DOHH2 (cell line): Measurements from ENCODE around the gene ESYT2.

Experiments
- H3F3A ChIP-seq: fragments of 200-600 bp; sonication (generic), shearing (Covaris generic); 2 replicates; pipeline ENCODE4 v1.6.0; 2016; ENCODE audit warnings: antibody characterized with exemption, mild to moderate bottlenecking; ENCODE audit not compliant: control insufficient read depth, insufficient read depth
- H3K27ac ChIP-seq: fragments of 200-600 bp; sonication (generic); 2 replicates; pipeline ENCODE4 v1.5.1; 2014; ENCODE audit warnings: low read depth, mild to moderate bottlenecking, low read length, moderate library complexity
- H3K27me3 ChIP-seq: fragments of 200-600 bp; sonication (generic); 2 replicates; pipeline ENCODE4 v1.6.1; 2014; ENCODE audit warnings: mild to moderate bottlenecking, low read length, mixed read lengths; ENCODE audit not compliant: control insufficient read depth
- H3K36me3 ChIP-seq: fragments of 200-600 bp; sonication (generic); 2 replicates; pipeline ENCODE4 v1.6.1; 2014; ENCODE audit warnings: mild to moderate bottlenecking, low read length, moderate library complexity, mixed read lengths; ENCODE audit not compliant: control insufficient read depth
- H3K4me1 ChIP-seq: fragments of 200-600 bp; sonication (generic); 2 replicates; pipeline ENCODE4 v1.6.1; 2014; ENCODE audit warnings: mild to moderate bottlenecking, low read length, mixed read lengths; ENCODE audit not compliant: control insufficient read depth
- H3K4me2 ChIP-seq: fragments of 200-600 bp; sonication (generic); 2 replicates; pipeline ENCODE4 v1.6.0; 2014; ENCODE audit warnings: mild to moderate bottlenecking, low read length, moderate library complexity
- H3K4me3 ChIP-seq: fragments of 200-600 bp; sonication (generic); 2 replicates; pipeline ENCODE4 v1.5.1; 2014; ENCODE audit warnings: mild to moderate bottlenecking, low read length, mixed read lengths
- H3K79me2 ChIP-seq: fragments of 200-600 bp; sonication (generic); 2 replicates; pipeline ENCODE4 v1.6.1; 2014; ENCODE audit warnings: mild to moderate bottlenecking, low read length, mixed read lengths; ENCODE audit not compliant: control insufficient read depth
- H3K9me2 ChIP-seq: fragments of 200-600 bp; sonication (generic); replicated peaks from 2 replicates; pipeline ENCODE4 v1.6.1; 2014; ENCODE audit warnings: mild to moderate bottlenecking, low read length, mixed read lengths; ENCODE audit not compliant: control insufficient read depth
- H3K9me3 ChIP-seq: fragments of 200-600 bp; sonication (generic); 2 replicates; pipeline ENCODE4 v1.6.1; 2014; ENCODE audit warnings: antibody characterized with exemption, low read length, mixed read lengths; ENCODE audit not compliant: control insufficient read depth, insufficient read depth
- H4K20me1 ChIP-seq: fragments of 200-600 bp; sonication (generic); 2 replicates; pipeline ENCODE4 v1.6.0; 2014; ENCODE audit warnings: low read depth, mild to moderate bottlenecking, antibody characterized with exemption, low read length, moderate library complexity; ENCODE audit not compliant: control insufficient read depth, insufficient read depth
- EZH2phosphoT487 ChIP-seq: fragments of 200-600 bp; sonication (generic); IDR thresholded peaks from 2 replicates; pipeline ENCODE4 v1.6.1; 2017; ENCODE audit warnings: borderline replicate concordance, mild to moderate bottlenecking, antibody characterized with exemption, low read length, moderate library complexity, mixed read lengths
- TF ChIP-seq, protein P1 (sequence below): fragments of 200-600 bp; sonication (generic); IDR thresholded peaks from one replicate; pipeline ENCODE4 v1.5.1; 2014; ENCODE audit warnings: antibody characterized with exemption, mild to moderate bottlenecking, low read depth, low read length; ENCODE audit not compliant: poor library complexity, severe bottlenecking

The ESYT2 gene

DNA sequence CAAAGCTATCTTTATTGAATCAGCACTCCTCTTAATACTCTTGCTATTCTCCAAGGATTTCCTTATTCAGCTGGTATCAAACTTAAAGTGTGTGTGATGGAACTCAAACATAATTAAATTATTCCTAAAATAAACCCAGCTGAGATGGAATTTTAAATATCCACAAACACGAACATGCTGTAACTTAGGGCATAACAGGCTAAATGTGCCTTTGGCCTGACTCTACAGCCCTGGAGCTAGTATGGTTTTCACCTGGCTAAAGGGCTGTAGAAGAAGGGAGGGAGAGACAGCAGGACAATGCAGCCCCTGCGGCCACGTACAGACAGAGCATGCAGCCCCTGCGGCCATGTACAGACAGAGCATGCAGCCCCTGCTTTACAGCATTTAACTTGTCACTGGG lies 34.0 kb downstream of the ESYT2 start:
- H3F3A ChIP-seq, result no peaks in the 10 kb centered on the region
- H3K27me3 ChIP-seq, result no peaks in the 10 kb centered on the region
- peaks cover 4% of the 10 kb centered on the region; the same call in 1 of the 2 replicates for H4K20me1 ChIP-seq
- H3K4me1 ChIP-seq, result no peaks in the 10 kb centered on the region
- peaks cover 8% of the 10 kb centered on the region; the same call in 1 of the 2 replicates for H3K79me2 ChIP-seq
- H3K27ac ChIP-seq, result no peak overlapping the region
- H3K36me3 ChIP-seq, result peaks cover 35% of the 10 kb centered on the region
- H3K9me3 ChIP-seq, result no peaks in the 10 kb centered on the region
- H3K4me2 ChIP-seq, result no peak overlapping the region
- no peaks in the 10 kb centered on the region for H3K9me2 ChIP-seq
- TF ChIP-seq, protein P1, sequence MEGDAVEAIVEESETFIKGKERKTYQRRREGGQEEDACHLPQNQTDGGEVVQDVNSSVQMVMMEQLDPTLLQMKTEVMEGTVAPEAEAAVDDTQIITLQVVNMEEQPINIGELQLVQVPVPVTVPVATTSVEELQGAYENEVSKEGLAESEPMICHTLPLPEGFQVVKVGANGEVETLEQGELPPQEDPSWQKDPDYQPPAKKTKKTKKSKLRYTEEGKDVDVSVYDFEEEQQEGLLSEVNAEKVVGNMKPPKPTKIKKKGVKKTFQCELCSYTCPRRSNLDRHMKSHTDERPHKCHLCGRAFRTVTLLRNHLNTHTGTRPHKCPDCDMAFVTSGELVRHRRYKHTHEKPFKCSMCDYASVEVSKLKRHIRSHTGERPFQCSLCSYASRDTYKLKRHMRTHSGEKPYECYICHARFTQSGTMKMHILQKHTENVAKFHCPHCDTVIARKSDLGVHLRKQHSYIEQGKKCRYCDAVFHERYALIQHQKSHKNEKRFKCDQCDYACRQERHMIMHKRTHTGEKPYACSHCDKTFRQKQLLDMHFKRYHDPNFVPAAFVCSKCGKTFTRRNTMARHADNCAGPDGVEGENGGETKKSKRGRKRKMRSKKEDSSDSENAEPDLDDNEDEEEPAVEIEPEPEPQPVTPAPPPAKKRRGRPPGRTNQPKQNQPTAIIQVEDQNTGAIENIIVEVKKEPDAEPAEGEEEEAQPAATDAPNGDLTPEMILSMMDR, result no peak
- no peak for TF ChIP-seq EZH2phosphoT487
- no peak overlapping the region for H3K4me3 ChIP-seq

DNA sequence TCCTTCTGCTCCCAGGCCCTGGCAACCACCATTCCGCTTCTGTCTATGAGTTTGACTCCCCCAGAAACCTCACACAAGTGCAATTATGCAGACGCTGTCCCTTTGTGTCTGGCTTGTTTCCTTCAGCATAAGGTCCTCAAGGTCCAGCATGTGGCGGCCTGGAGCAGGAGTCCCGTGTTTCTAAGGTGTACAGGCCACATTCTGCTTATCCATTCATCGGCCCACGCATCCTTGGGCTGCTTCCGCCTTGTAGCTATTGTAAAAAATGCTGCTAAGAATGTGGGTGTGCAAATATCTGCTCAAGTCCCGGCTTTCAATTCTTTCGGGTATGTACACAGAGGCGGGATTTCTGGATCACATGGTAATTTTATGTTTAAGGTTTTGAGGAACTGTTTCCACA lies 38.2 kb downstream of the ESYT2 start:
- Histone ChIP-seq H3K4me2 (no peak overlapping the region), H3K9me2 (no peaks in the 10 kb centered on the region), H3K27ac (no peak overlapping the region), H3K4me3 (no peak overlapping the region), H4K20me1 (no peaks in the 10 kb centered on the region), H3K27me3 (no peaks in the 10 kb centered on the region), H3K4me1 (no peaks in the 10 kb centered on the region), H3F3A (0 out of 2 replicates have a peak, but pooled peaks cover 3% of the 10 kb centered on the region), H3K9me3 (no peaks in the 10 kb centered on the region), H3K79me2 (no peaks in the 10 kb centered on the region), H3K36me3 (peaks cover 33% of the 10 kb centered on the region)
- TF ChIP-seq EZH2phosphoT487, result no peak
- TF ChIP-seq, protein P1, result no peak

DNA sequence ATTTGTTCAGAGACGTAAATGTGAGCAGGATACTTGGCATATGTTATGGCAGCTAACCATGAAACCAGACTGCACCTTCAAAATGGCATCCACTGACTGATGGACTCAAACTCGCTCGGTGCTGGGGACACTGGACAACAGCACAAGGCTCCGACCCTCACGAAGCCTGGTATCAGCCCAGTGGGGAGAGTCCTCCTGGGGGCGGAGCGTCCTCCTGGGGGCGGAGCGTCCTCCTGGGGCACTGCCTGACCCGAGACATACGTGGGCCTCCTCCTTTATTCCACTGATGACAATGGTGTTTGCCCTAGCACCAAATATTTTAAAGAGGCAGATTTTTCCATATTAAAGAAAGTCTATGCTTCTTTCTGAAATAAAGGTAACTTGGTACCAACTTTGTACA lies 39.5 kb downstream of the ESYT2 start:
- Histone ChIP-seq H3F3A (peaks cover 6% of the 10 kb centered on the region; the same call in 1 of the 2 replicates), H3K36me3 (peaks cover 22% of the 10 kb centered on the region)

More for the DNA sequence above, 39.5 kb downstream of the ESYT2 start:
- Histone ChIP-seq H3K4me2 (no peak overlapping the region), H3K4me3 (no peak overlapping the region), H3K27me3 (no peaks in the 10 kb centered on the region), H3K27ac (no peak overlapping the region), H4K20me1 (no peaks in the 10 kb centered on the region), H3K9me3 (no peaks in the 10 kb centered on the region), H3K9me2 (no peaks in the 10 kb centered on the region), H3K79me2 (no peaks in the 10 kb centered on the region), H3K4me1 (no peaks in the 10 kb centered on the region)
- TF ChIP-seq, protein P1, result no peak
- TF ChIP-seq EZH2phosphoT487, result no peak
